AG09319 (cell line): Measurements from ENCODE around the gene PRKCZ.
A peak's percentile ranks its signal among the peaks of the same experiment; 100 is the strongest.

Experiments
- DNase-seq: peaks from one replicate; pipeline ENCODE4 v3.0.0-alpha.2; 2010; ENCODE audit warnings: low read depth; ENCODE audit errors: extremely low read depth
- CTCF ChIP-seq: IDR thresholded peaks from 2 replicates; pipeline ENCODE4 v1.5.1; 2011; ENCODE audit warnings: low read depth, mild to moderate bottlenecking, inconsistent platforms, low read length, moderate library complexity

The PRKCZ gene

GRCh38 chr1:2041887-2042286 is 8.3 kb upstream of the PRKCZ start:
- no peak for DNase-seq
- no peak for TF ChIP-seq CTCF

GRCh38 chr1:2042830-2043773 is 7.1 kb upstream of the PRKCZ start:
- TF ChIP-seq CTCF, result no peak
- DNase-seq, result no peak

GRCh38 chr1:2043886-2044285 is 6.3 kb upstream of the PRKCZ start:
- DNase-seq, result no peak
- no peak for TF ChIP-seq CTCF

- TF ChIP-seq CTCF, result peak; percentile 54
- DNase-seq, result no peak
These were observed 5.5 kb upstream of the PRKCZ start for GRCh38 chr1:2044510-2045319.

GRCh38 chr1:2045468-2046173 is 4.6 kb upstream of the PRKCZ start:
- DNase-seq, result no peak
- no peak for TF ChIP-seq CTCF

- peak; percentile 48 for TF ChIP-seq CTCF
- DNase-seq, result no peak
These were observed 3.9 kb upstream of the PRKCZ start for GRCh38 chr1:2046174-2046917.
